ELF-1 (cell line): ENCODE results near the gene MIP.

Experiments used
- DNase-seq: peaks from one replicate; pipeline ENCODE4 v3.0.0-alpha.2; 2016; ENCODE audit warnings: low read depth, low spot score

MIP gene

DNA sequence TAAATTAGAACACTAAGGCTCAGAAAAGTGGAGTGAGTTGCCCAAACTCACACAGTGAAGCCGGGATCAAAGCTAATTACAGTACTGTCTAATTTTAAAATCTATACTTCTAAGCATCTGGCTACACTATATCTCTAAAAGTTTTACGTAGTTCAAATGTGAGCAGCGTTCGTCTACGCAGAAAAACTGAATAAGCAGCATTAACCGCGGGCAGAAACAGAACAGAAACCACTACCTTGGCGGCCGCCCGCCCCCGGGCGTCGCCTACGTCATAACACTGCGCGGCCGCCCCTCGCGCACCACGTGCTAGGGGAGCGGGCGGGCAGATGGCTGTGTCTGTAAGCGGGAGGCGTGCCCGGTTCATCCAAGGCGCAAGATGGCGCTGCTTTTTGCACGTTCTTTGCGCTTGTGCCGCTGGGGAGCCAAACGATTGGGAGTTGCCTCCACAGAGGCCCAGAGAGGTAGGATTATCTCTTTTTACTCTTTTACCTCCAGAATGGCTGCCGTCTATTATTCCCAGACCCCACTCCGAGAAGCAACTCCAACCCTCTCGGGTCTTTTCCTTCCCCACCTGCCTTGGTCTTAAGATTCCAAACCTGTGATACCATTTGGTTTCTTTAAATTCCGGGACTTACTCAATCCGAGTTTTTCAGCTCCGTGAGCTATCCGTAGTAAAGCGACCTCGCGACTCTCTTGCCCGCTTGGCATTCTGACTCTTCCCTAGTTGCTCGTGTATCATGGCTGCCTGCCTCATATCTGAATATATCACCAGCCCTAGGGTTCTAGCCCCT lies 14.0 kb upstream of the MIP start, which contains the start of gene SPRYD4:
TSS of gene SPRYD4 (plus strand) at position 363 of the 791 bp plus-strand sequence. CDS start at position 377, 14 bp downstream.
- peak; percentile 95 for DNase-seq

DNA sequence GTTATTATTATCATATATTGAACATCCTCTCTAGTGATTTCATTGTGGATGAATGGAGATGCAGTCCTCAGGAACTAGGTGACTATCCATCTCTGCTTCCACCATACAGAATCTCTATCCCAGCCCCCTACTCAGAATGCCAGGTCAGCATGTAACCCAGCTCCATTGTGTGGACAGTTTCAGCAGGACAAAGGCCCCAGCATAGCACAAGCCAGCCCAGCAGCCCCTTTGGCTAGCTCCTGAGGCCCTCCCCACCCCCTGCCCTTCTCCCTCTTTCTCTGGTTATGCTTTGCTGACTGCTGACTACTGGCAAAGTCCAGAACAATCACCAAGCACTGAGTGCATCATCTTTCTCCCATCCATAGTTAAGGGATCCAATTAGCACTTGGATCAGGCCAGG lies 8.1 kb upstream of the MIP start:
- peak; percentile 71 for DNase-seq

DNA sequence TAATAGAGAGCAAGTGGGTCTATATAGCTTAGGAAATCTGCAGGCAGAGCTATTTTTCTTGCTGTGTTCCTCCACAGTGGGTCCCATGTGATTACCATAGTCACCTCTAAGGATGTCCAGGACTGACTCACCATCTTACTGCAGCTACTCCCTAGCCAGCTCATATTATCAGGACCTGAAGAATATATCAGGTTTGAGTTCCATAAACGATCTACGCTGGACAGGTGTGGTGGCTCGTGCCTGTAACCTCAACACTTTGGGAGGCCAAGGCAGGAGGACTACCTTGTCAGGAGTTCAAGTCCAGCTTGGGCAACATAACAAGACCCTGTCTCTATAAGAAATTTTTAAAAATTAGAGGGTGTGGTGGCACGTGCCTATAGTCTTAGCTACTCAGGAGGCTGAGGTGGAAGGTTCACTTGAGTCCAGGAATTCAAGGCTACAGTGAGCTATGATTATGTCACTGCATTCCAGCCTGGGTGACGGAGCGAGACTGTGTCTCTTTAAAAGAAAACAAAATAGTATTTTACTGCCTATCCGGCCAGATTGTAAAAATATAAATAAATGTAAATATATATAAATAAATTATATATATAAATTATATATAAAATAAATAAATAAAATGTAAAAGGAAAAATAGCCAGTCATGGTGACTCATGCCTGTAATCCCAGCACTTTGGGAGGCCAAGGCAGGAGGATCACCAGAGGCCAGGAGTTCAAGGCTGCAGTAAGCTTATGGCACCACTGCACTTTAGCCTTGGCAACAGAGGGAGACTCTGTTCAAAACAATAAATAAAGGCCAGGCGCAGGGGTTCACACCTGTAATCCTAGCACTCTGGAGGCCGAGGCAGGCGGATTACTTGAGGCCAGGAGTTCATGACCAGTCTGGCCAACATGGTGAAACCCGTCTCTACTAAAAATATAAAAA lies 7.0 kb upstream of the MIP start:
- DNase-seq, result no peak

DNA sequence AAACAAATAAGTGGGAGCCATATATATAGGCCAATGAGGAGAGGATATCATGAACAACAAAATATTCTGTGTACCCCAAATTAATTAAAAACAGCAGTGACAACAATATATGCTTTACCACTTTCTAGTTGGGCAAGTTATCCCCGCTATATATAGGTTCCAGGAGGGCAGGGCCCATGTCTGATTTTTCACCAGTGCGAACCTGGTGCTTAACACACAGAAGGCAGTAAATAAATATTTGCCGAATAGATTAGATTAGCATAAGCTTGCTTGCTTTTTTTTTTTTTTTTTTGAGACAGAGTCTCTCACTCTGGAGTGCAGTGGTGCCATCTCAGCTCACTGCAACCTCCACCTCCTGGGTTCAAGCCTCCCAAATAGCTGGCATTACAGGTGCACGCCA lies 3.4 kb upstream of the MIP start:
- no peak for DNase-seq

DNA sequence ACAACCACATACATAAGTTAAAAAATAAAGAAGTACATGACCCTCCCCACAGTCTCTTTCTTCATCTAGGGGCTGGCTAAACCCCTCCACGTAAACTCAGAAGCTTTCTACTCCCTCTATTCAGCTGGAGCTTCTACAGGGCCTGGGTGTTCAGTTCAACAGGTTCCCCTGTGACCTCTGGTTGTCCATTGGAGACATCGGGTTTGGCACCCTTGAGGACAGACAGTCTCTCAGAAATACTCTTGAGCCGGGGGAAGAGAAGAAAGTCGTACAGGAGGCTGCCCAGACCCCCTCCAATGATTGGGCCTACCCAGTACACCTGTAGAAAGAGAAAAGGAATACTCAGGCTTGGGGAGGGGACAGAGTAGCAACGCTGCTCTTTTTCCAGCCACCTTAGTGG lies 3.3 kb downstream of the MIP start:
- no peak for DNase-seq

DNA sequence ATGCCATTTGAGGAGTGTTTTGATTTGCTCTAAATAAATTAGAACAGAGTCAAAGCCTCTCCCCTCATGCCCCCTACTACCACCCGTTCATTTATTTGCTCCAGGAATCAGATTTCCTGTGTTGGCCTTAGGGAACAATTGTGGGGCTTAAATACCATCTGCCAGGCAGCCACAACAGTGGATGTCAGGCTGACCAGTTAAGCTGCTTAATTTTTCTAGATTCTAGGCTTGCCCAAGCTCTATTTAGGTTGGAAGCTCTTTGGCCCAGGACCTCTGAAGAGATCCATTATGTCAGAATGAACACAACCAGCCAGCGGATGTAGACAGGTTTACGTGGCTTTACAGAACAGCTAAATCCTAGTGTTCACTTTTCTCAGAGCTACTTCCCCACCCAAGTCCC lies 4.2 kb downstream of the MIP start:
- no peak for DNase-seq

DNA sequence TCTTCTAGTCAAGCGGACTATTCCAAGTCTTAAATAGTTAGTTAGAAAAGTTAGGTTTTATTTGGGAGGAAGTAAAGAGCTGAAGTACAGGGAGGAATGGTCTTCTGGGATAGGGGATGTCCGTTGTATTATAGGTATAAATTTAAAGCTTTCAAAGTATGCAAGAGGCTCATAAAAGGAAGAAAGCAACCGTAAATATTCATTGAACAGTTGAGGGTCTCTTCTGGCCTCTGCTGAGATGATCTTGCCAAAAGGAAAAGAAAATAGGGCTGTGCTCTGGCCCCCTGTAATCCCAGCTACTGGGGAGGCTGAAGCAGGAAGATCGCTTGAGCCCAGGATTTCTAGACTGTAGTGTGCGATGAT lies 4.9 kb downstream of the MIP start:
- DNase-seq, result no peak

DNA sequence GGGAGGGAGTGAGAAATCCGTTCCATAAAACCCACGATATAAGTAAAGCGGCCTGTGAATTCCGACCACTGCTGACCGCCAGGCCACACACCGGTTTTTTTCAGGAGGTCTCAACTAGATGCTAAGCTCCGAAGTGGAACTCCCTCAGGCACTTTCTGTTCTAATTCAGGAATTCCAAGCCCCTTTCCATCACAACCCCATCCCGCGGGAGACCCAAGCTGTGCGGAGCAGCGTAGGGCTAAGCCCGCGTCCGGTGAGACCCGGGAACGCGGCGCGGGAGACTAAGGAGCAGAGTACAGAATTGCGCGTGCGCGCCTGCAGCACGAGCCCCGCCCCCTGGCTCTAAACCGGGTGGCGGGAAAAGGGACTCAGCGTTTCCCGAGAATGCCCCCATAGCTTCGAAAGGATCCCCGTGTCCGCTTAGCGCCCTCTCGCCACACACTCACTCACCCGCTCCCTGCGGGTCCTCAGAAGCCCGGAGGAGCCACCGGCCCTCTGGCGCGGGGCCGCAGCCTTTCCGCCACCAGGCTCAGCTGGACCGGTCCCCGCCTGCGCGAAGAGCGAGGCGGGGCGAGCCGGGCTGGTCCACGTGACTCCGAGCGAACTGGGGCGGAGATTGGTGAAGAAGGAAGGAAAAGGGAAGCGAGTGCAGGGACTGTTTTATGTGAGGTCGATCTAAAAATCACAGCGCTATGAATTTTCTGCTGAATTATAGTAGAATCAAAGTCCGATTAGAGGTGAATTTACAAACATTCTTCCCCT lies 5.4 kb downstream of the MIP start, which contains the start of gene TIMELESS:
TSS of gene TIMELESS (minus strand) at position 567 of the 762 bp plus-strand sequence. CDS start 15,256 bp downstream, outside the sequence.
- DNase-seq, result peak; percentile 96

DNA sequence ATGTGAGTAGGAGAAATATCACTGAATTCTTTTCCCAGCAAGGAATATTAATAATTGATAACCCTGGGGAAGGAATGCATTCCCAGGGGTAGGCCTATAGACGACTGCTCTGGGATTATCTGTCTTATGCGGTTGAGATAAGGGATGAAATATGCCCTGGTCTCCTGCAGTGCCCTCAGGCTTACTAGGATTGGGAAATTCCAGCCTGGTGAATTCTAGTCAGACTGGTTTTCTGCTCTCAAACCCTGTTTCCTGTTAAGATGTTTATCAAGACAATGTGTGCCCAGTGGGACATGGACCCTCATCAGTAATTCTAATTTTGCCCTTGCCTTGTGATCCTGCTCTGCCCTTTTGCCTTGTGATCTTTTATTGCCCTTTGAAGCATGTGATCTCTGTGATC lies 11.2 kb downstream of the MIP start:
- DNase-seq, result peak; percentile 55

DNA sequence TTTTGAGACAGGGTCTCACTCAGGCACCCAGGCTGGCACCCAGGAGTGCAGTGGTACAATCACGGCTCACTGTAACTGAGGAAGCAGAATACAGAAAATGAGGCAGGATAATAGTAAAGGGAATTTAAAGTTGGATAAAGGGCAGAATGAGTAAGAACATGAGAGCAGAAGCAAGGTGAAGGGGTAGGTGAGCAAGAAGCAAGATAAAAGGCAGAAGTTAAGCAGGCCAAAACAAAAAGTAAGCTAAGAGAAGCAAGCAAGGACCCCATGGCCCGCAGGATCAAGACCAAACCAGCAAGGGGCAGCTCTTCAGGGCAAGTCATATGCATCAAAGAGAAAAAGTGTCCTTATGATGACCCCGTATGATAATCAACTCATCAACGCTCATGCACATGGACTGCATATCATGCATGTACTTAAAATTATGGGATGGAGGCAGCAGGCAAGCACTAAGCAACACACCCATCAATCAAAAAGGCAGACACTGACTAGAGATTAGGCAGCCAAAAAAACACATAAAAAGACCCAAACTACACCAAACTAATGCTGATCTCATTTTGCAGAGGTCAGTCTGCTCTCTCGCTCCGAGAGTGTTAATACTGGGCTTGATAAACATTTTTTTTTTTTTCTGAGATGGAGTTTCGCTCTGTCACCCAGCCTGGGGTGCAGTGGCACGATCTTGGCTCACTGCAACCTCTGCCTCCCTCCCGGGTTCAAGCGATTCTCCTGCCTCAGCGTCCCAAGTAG lies 16.9 kb downstream of the MIP start:
- DNase-seq, result no peak

DNA sequence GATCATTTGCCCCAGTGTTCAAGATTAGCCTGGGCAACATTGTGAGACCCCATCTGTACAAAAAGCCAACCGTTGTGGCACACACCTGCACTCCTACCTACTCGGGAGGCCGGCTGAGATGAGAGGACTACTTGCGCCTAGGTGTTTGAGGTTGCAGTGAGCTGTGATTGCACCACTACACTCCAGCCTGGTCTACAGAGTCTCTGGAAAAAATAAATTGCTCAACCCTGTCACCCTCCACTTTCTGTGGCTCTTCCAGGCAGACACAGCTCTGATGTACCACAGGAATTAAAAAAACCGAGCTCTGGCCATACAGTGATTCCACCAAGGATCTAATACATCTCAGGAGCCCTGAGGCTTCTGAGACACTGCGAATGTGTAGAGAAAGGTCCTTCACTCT lies 19.6 kb downstream of the MIP start:
- no peak for DNase-seq

DNA sequence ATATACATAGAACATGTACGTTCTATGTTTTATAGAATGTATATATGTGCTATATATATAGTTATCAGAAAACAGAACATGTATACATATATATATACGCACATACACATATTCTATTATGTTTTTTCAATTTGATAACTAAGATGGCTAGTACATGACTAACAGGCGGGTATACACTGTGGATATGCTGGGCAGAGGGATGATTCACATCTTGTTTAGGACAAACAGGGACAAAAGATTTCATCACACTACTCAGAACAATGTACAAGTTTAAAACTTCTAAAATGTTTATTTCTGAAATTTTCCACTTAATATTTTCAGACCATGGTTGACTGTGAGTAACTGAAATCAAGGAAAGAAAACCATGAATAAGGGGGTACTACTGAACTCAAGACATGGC lies 22.6 kb downstream of the MIP start:
- no peak for DNase-seq

DNA sequence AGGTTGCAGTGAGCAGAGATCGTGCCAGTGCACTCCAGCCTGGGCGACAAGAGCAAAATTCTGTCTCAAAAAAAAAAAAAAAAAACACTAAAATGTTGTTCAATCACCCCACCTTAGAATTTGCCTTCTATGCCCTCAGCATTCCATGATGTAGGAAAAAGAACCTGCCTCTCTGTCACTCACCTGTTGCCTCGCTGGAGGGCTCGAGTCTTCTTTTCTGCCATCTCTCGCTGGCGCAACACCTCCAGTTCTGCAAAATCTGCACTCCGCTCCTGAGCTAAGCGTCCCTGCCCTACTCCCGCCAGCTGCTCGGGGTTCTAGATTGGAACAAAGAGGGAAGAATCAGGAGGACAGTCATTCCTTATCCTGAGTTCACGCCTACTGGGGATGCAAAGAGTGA lies 23.2 kb downstream of the MIP start:
- no peak for DNase-seq

DNA sequence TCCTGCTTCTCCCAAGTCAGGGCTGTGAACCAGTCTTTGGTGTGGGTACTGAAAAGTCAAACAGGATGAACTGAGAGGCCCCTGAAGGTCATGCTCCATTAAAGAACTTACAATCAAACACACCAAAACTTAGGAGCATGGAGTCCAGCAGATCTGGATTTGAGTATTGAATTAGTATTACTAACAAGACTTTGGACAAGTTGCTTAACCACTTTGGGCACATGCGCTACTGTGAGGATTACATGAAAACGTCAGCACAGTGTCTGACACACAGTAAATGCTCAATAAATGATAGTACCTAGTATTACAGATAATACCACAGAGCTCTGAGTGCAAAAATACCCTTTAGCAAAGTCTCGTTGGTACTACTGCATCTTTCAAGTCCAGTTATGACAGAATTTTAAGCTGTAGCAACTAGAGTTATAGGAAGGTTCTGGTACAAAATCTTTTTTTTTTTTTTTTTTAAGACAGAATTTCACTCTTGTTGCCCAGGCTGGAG lies 28.5 kb downstream of the MIP start:
- DNase-seq, result no peak

DNA sequence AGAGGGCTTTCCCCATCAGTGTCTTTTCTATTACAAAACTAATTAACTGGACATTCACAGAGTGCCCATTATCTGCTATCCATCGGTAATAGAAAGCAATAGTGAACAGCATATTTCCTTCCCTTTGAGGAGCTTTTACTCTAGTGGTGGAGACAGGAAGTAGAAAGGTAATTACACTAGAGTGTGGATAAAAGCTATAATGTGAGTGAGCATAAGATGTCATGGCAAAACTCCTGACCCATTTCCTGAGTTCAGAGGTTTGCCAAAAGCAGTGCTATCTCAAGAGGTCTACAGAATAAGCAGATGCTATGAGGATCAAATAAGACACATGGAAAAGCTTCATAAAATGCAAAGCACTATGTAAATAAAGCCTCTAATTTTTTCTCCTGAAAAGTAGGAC lies 29.3 kb downstream of the MIP start:
- no peak for DNase-seq

DNA sequence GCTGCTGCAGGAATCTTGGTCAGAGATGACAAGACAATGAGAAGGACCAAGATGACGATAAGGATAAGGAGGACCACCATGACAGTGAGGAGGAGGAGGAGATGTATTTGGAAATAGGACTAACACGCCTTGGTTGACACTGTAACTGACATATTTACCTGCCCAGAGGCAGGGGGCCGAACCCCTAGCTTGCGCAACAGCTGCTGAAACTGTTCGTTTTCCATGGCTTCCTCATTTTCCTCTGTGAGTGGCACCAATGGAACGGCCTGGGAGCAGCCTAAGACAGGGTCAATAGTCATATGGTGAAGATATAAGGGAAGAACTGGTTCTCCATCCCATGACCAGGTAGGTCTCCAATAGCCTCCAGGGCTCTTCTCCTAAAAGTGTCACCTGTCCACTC lies 34.0 kb downstream of the MIP start:
- no peak for DNase-seq

DNA sequence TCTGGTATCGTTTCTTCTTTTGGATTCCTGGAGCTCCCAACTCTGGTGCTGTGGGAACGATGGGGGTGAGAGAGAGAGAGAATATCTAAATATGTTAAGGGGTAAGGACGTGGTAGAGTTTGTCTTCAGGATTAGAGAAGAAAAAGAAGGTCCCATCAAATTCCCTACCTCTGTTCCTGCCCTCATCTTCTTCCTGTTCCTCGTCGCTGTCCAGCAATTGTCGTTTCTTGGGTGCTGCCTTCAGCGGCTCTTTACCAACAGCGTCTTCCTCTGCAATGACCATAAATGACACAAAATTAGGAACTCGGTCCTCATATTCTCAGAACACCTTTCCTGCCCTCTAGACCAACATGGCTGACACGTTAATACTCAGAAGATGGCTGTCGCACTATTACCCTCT lies 36.7 kb downstream of the MIP start:
- no peak for DNase-seq

DNA sequence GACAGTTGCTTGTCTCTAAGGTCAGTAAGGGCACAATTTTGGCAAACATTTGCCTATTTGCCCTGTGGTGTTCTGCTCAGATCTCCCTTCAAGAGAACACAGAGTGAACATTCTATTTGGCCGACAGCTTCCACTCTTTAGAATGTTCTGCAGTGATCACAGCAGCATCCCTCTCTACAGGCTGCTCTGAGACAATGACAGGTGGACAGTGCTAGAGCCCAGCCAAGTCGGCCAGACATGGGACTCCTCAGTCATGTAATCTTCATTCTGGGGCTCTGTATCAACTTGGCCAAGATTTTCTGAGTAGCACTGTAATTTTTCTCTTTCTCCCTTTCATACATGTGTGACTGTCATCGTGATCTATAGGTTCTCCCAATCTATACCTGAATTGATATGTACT lies 40.1 kb downstream of the MIP start:
- DNase-seq, result no peak

DNA sequence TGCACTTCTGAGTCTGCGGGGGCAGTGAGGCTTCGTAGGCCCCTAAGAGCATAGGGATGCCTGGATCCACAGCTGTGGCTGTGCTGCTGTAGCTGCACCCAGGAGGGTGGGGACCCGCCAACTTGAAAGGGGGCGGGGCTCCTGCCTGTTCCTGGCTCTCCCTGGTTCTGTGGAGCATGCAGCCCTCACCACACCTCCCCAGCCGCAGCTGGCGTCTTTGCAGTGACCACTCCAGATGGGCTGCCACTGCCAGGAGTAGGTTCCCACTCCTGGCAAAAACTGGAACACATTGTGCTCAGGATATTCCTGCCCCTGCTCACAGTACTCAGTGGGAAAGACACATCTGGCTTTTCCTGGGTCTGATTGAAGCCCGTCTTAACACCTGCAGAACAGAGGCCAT lies 41.1 kb downstream of the MIP start:
- no peak for DNase-seq

DNA sequence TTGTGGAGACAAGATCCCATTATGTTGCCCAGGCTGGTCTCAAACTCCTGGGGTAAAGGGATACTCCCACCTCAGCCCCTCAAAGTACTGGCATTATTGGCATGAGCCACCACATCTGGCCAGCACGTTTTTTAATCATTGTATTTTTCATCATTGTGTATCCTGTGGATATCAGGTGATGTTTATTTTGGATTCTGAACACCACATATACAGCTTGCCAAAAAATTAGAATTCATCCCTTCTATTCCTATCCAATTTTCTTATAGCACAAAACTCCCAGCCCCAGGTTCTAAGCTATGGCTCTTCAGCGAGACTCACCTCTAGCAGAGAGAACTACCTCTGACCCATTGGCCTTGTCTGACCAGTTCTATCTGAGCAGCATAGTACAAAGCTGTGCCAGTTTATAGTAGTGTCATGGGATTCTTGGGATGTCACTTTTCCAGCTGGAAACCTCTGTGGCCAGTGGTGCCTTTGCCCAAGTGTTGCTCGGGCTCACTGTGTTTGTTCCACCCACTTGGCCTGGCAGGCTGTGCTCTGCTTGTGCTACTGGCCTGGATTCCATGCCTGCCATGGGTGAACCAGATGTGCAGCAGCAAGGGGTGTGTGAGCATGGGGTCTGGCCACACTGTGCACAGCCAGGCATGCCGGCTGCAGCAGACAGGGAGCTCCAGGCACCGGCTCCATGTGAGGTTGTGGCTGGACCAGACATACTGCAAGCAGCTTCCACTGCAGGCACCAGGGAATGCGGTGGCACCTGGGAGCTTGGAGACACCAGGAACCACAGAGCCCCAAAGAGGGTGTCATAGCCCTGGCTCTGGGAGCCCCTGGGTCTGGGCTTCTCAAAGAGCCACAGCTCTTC lies 42.4 kb downstream of the MIP start:
- no peak for DNase-seq
